GM12892 (cell line): Measurements from ENCODE around the gene CCT5.

Source experiments
- POLR2A ChIP-seq: IDR thresholded peaks from 2 replicates; pipeline ENCODE4 v1.6.1; 2011; ENCODE audit warnings: low read depth, low read length, control low read depth
- POLR2AphosphoS5 ChIP-seq: IDR thresholded peaks from 2 replicates; pipeline ENCODE4 v1.6.1; 2011; ENCODE audit warnings: low read depth, low read length, control low read depth
- TAF1 ChIP-seq: IDR thresholded peaks from 2 replicates; pipeline ENCODE4 v1.6.1; 2011; ENCODE audit warnings: low read depth, mild to moderate bottlenecking, control low read depth, low read length, borderline replicate concordance

DNA sequence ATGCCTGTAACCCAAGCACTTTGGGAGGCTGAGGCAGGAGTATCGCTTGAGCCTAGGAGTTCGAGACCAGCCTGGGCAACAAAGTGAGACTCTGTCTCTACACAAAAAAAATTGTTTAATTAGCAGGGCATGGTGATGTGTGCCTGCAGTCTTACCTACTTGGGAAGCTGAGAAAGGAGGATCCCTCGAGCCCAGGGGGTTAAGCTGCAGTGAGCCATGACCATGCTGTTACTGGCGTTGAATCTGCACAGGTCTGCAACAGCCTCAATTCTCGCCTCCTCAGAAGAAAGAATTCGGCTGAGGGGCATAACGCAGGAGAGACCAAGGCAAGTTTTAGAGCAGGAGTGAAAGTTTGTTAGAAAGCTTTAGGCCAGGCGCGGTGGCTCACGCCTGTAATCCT is 18.0 kb downstream of the CCT5 start:
- no peak for TF ChIP-seq POLR2AphosphoS5
- TF ChIP-seq POLR2A, result no peak
- TF ChIP-seq TAF1, result no peak
